HepG2 (cell line): Measurements from ENCODE around the gene SLC9B2. TPM values are rescaled to one million over a fixed set of nuclear protein-coding genes. Genes with fewer than 3 reads are reported as not detected.

Experiments used
- ARID4A ChIP-seq: sonication (generic); formaldehyde crosslinking; IDR thresholded peaks from 2 replicates; pipeline ENCODE4 v1.5.0; 2020; ENCODE audit warnings: mild to moderate bottlenecking, missing genetic modification reagents, borderline replicate concordance
- CEBPG ChIP-seq: IDR thresholded peaks from 2 replicates; pipeline ENCODE4 v1.6.1; 2016
- DMAP1 ChIP-seq: IDR thresholded peaks from 2 replicates; pipeline ENCODE4 v1.6.1; 2016
- HOXD1 ChIP-seq: sonication (generic); formaldehyde crosslinking; IDR thresholded peaks from 2 replicates; pipeline ENCODE4 v1.5.0; 2020; ENCODE audit warnings: missing genetic modification reagents
- IRF1 ChIP-seq: sonication (generic); formaldehyde crosslinking; IDR thresholded peaks from 2 replicates; pipeline ENCODE4 v1.4.0; 2020; ENCODE audit warnings: low read depth, mild to moderate bottlenecking, missing genetic modification reagents
- KDM6A ChIP-seq: IDR thresholded peaks from 2 replicates; pipeline ENCODE4 v1.6.1; 2016; ENCODE audit warnings: low read depth
- MBD4 ChIP-seq: IDR thresholded peaks from 2 replicates; pipeline ENCODE4 v1.6.1; 2012; ENCODE audit warnings: low read length, inconsistent platforms, borderline replicate concordance
- NFIC ChIP-seq: IDR thresholded peaks from 2 replicates; pipeline ENCODE4 v1.6.1; 2012; ENCODE audit warnings: mild to moderate bottlenecking, low read length, inconsistent platforms
- SAP130 ChIP-seq: IDR thresholded peaks from 2 replicates; pipeline ENCODE4 v1.6.1; 2016; ENCODE audit warnings: low read depth
- SOX6 ChIP-seq, 2 experiments: fragments of 450-650 bp in 1 of 2; sonication (generic) in 1 of 2; formaldehyde crosslinking in 1 of 2; IDR thresholded peaks; 2 replicates each; pipeline versions ENCODE4 v1.4.0 to v1.6.1; 2017 to 2020; ENCODE audit warnings: antibody characterized with exemption in 1 of 2, mild to moderate bottlenecking in 1 of 2, missing genetic modification reagents in 1 of 2
- STAG1 ChIP-seq: sonication (generic); formaldehyde crosslinking; IDR thresholded peaks from 2 replicates; pipeline ENCODE4 v1.4.0; 2020; ENCODE audit warnings: missing genetic modification reagents
- TRIM24 ChIP-seq: sonication (generic); formaldehyde crosslinking; IDR thresholded peaks from 2 replicates; pipeline ENCODE4 v1.8.0; 2022; ENCODE audit warnings: mild to moderate bottlenecking, missing genetic modification reagents
- ZFP1 ChIP-seq: IDR thresholded peaks from 2 replicates; pipeline ENCODE4 v1.6.1; 2016
- ZFP36L2 ChIP-seq: sonication (generic); formaldehyde crosslinking; IDR thresholded peaks from 2 replicates; pipeline ENCODE4 v1.4.0; 2020; ENCODE audit warnings: missing genetic modification reagents
- ZKSCAN5 ChIP-seq: sonication (generic); formaldehyde crosslinking; IDR thresholded peaks from 2 replicates; pipeline ENCODE4 v1.5.1; 2020; ENCODE audit warnings: mild to moderate bottlenecking, missing genetic modification reagents
- ZNF530 ChIP-seq: sonication (generic); formaldehyde crosslinking; IDR thresholded peaks from 2 replicates; pipeline ENCODE4 v1.5.0; 2020; ENCODE audit warnings: low read depth, mild to moderate bottlenecking, missing genetic modification reagents
- ZNF839 ChIP-seq: sonication (generic); formaldehyde crosslinking; IDR thresholded peaks from 2 replicates; pipeline ENCODE4 v1.4.0; 2020; ENCODE audit warnings: missing genetic modification reagents, mild to moderate bottlenecking, borderline replicate concordance
- ZNF891 ChIP-seq: sonication (generic); formaldehyde crosslinking; IDR thresholded peaks from 2 replicates; pipeline ENCODE4 v1.5.0; 2020; ENCODE audit warnings: mild to moderate bottlenecking, missing genetic modification reagents
- polyA plus RNA-seq, 8 experiments: library from polyadenylated mRNA; depleted of rRNA in 3 of 8; stranded (reverse) in 7 of 8; unstranded in 1 of 8; fragments of >200 nt; fragmentation: Illumina TruSeq in 4 of 8; extraction: Trizol in 4 of 8; gene quantifications; 2 replicates each; pipeline versions ENCODE4 v1.2.1 to v1.2.3, GENCODE V29; 2011 to 2016; ENCODE audit warnings: low read depth in 4 of 8, missing spikeins in 1 of 8, mixed read lengths in 1 of 8; ENCODE audit not compliant: insufficient read depth in 1 of 8
- total RNA-seq, 5 experiments: library from RNA; depleted of rRNA; stranded (reverse); fragments of >200 nt; fragmentation: Illumina TruSeq; extraction: Trizol; gene quantifications; 2 replicates each; pipeline ENCODE4 v1.2.3, GENCODE V29; 2016; ENCODE audit warnings: low read depth in 1 of 5
- TF ChIP-seq, protein P1 (sequence below): sonication (generic); formaldehyde crosslinking; IDR thresholded peaks from 2 replicates; pipeline ENCODE4 v1.8.1; 2023; ENCODE audit warnings: mild to moderate bottlenecking, inconsistent platforms, moderate library complexity, missing genetic modification reagents, borderline replicate concordance
- TF ChIP-seq, protein P2 (sequence below): sonication (generic); formaldehyde crosslinking; IDR thresholded peaks from 2 replicates; pipeline ENCODE4 v1.9.0; 2022; ENCODE audit warnings: low read depth, missing genetic modification reagents

Gene SLC9B2
- total and polyA plus RNA-seq, 2 of the 13 experiments (the other 11 are each of a cell fraction or from before 2014, with no cell fraction given) = 23.5 to 38.5 TPM

- TF ChIP-seq SOX6 (IDR thresholded peaks at IDR 0.05) = no peak
- 0 out of 2 replicates have a peak, but pooled peaks have one; percentile 39 for TF ChIP-seq SOX6 (CRISPR knock-in tag; IDR thresholded peaks at IDR 0.05)
- no peak for TF ChIP-seq ZNF530 (CRISPR knock-in tag)
- TF ChIP-seq, protein P1, sequence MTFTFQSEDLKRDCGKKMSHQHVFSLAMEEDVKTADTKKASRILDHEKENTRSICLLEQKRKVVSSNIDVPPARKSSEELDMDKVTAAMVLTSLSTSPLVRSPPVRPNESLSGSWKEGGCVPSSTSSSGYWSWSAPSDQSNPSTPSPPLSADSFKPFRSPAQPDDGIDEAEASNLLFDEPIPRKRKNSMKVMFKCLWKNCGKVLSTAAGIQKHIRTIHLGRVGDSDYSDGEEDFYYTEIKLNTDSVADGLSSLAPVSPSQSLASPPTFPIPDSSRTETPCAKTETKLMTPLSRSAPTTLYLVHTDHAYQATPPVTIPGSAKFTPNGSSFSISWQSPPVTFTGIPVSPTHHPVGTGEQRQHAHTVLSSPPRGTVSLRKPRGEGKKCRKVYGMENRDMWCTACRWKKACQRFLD (CRISPR knock-in tag) = no peak
- TF ChIP-seq TRIM24 (CRISPR knock-in tag) = no peak
- TF ChIP-seq, protein P2, sequence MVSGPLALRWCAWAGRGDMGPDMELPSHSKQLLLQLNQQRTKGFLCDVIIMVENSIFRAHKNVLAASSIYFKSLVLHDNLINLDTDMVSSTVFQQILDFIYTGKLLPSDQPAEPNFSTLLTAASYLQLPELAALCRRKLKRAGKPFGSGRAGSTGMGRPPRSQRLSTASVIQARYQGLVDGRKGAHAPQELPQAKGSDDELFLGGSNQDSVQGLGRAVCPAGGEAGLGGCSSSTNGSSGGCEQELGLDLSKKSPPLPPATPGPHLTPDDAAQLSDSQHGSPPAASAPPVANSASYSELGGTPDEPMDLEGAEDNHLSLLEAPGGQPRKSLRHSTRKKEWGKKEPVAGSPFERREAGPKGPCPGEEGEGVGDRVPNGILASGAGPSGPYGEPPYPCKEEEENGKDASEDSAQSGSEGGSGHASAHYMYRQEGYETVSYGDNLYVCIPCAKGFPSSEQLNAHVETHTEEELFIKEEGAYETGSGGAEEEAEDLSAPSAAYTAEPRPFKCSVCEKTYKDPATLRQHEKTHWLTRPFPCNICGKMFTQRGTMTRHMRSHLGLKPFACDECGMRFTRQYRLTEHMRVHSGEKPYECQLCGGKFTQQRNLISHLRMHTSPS (CRISPR knock-in tag) = peak; percentile 64; the same call in 1 of the 2 replicates
- TF ChIP-seq ZNF891 (CRISPR knock-in tag) = no peak; the same call in 1 of the 2 replicates
- no peak for TF ChIP-seq IRF1
- TF ChIP-seq ZFP1 (CRISPR knock-in tag) = peak; percentile 55; the same call in 1 of the 2 replicates
- no peak for TF ChIP-seq MBD4
- peak; percentile 90 for TF ChIP-seq SAP130 (CRISPR knock-in tag)
- TF ChIP-seq NFIC = no peak; the same call in 1 of the 2 replicates
- TF ChIP-seq DMAP1 (CRISPR knock-in tag) = peak; percentile 85
- TF ChIP-seq ZFP36L2 (CRISPR knock-in tag) = no peak
- TF ChIP-seq HOXD1 (CRISPR knock-in tag) = peak; percentile 68; the same call in 1 of the 2 replicates
- TF ChIP-seq ZNF839 (CRISPR knock-in tag) = no peak
- TF ChIP-seq ARID4A = peak; percentile 91
- peak; percentile 23; the same call in 1 of the 2 replicates for TF ChIP-seq STAG1 (CRISPR knock-in tag)
- peak; percentile 98 for TF ChIP-seq CEBPG (CRISPR knock-in tag)
- no peak for TF ChIP-seq ZKSCAN5
- TF ChIP-seq KDM6A (CRISPR knock-in tag) = no peak
Observed at GRCh38 chr4:103019308-103020124, 57.0 kb downstream of the SLC9B2 start, which contains the start of gene SLC9B1 (continued).
